ENCODE data around the gene TMEM239.

The TMEM239 gene

GRCh38 chr20:2846698-2847097, 30.5 kb downstream of the TMEM239 start:
- no peak for DNase-seq (ENCODE audit: low spot score)

DNA sequence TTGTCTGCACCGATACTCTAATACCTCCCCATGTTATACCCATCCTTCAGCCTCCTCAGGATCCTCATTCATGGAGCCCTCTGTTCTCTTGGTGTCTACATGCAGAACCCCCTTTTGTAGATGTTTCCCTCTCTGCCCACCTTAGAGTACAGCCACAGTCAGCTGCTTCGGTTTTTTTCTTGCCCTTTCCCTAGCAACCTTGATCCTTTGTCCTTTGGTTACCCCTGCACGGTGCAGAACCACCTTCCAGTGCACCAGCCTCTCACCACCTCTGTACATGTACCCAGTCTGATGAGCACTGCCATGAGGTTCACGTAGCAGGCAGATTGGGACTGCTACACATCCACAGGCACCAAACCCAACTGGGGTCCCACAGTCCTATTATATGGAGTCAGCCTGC, 31.6 kb downstream of the TMEM239 start:
- DNase-seq (ENCODE audit: low spot score) = no peak

DNA sequence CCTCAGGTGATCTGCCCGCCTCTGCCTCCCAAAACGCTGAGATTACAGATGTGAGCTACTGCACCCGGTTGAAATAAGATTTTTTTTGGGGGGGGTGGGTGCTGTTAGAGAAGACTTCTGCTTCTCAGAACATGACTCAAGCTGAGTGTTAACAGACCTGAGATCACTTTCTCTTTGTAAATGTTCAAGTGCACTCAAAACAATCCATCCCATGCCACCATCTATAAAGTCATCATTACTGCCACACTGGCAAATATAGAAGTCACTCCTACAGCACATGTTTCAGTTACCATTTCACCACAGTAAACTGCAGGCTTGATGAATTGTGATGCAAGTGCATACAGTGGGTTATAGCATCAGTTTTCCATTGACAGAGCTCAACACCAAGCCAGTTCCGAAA, 33.4 kb downstream of the TMEM239 start:
- no peak for DNase-seq (ENCODE audit: low spot score)

DNA sequence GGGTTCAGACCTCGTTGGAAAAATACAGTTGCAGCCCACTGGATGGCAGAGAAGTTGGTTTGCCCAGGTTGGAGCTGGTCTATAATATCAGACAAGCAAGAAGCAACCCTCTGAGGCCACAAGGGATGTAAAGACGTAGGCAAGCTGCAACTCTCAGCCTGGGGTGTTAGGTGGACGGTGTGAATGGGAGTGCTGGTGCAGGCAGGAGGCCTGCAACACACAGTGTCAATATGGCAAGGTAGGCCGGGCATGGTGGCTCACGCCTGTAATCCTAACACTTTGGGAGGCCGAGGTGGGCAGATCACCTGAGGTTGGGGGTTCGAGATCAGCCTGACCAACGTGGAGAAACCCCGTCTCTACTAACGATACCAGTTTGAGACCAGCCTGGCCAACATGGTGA, 34.9 kb downstream of the TMEM239 start:
- DNase-seq (ENCODE audit: low spot score) = no peak

- no peak for DNase-seq (ENCODE audit: low spot score)
Measured at GRCh38 chr20:2858591-2858990, 42.4 kb downstream of the TMEM239 start.

GRCh38 chr20:2859330-2860121, 43.4 kb downstream of the TMEM239 start:
- no peak for DNase-seq (ENCODE audit: low spot score)

DNA sequence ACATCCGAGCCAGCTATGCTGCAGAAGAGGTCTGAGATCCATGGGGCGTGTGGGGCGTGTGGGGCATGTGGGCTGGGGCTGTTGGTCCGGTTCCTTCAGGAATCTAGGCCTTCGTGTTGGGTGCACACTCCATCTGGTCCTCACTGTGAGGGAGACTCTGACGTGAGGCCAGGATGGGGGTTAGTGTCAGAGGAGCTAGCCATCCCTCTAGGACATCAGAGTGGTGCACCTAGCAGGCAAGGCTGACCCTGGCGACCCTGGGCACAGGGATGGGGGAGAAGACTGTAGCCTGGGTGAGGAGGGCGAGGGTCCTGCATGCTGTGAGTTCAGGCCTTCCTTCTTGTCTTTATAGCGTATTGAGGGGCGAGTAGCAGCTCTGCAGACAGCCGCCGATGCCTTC, 48.5 kb downstream of the TMEM239 start:
- no peak for DNase-seq (ENCODE audit: low spot score)

- no peak for DNase-seq (ENCODE audit: low spot score)
Measured at GRCh38 chr20:2865101-2865500, 48.9 kb downstream of the TMEM239 start.

DNA sequence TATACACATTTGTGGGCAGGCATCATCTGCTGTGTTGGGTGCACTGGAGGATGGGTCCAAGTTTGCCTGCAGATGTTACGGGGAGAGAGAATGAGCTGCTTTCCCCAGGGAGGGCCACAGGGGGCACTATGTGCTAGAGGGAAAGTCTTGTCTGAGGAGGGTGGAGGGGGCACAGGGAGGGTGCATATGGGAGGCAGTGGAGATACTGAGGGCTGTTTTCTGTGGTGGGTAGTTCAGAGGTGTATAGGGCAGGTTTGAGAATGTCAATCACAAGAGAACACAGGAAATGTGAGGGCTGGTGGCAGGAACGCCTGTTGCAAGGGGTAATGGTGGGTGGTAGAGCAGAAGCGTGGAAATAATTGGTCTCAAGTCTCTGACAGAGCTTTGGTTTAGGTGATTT, 49.5 kb downstream of the TMEM239 start:
- DNase-seq (ENCODE audit: low spot score) = no peak

DNA sequence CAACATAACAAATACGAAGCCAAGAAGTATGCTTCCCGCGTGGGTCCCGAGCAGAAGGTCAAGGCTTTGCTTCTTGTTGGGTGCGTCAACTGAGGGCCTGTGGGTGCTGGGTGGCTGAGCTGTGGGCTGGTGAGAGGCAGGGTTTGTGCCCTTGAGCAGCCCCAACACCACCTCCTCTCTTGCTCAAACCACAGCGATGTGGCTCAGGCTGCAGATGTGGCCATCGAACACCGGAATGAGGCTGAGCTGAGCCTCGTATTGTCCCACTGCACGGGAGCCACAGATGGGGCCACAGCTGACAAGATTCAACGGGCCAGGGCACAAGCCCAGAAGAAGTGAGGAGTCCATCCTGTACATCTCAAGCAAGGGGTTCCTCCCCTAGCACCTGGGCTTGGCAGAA, 50.1 kb downstream of the TMEM239 start:
- DNase-seq (ENCODE audit: low spot score) = no peak

DNA sequence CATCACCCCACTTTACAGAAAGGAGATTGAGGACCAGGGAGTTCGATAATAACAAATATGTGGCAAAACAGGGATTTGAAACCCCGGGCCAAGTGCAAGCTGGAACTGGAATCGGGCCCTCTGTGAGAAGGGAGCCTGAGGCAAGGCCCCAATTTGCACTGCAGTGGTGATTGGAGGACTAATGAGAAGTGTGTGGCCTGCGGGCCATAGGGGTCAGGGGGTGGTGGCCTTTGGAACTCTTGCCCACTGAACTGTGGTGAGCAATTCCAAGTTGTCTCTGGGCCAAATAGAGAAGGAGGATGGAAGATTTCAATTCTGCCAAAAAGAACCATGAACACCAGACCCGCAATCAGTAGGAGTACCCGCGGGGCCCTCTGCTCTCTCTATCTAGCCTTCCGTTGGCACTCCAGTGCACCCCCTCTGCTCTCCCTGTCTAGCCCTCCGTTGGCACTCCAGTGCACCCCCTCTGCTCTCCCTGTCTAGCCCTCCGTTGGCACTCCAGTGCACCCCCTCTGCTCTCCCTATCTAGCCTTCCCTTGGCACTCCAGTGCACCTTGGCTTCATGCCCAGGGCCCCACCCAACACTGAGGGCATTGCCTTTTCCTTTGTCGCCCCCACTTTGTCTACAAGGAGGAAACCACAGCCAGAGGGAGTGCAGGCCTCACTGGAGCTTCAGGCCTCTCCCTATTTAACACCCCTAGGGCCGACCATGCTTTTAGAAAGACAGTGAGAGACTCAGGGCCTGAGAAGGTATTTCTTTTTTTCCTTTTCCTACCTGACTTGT, 51.1 kb downstream of the TMEM239 start:
- DNase-seq (ENCODE audit: low spot score) = no peak

Data from SK-N-DZ (cell line).